SKM-1 (cell line): ENCODE results near the gene TIGD1.

Experiments used
- DNase-seq: peaks from one replicate; lab custom pipeline; 2025; ENCODE audit not compliant: unreplicated experiment; lab: John Stamatoyannopoulos, UW

Gene TIGD1

GRCh38 chr2:232550354-232551249 is at the start of gene TIGD1, which contains the start of gene EIF4E2:
TIGD1 (minus strand) TSS chr2:232550557; CDS start chr2:232549882, 675 bp downstream.
EIF4E2 (plus strand) TSS chr2:232550689; CDS start chr2:232550725, 36 bp downstream.
- peak; percentile 87 for DNase-seq

DNA sequence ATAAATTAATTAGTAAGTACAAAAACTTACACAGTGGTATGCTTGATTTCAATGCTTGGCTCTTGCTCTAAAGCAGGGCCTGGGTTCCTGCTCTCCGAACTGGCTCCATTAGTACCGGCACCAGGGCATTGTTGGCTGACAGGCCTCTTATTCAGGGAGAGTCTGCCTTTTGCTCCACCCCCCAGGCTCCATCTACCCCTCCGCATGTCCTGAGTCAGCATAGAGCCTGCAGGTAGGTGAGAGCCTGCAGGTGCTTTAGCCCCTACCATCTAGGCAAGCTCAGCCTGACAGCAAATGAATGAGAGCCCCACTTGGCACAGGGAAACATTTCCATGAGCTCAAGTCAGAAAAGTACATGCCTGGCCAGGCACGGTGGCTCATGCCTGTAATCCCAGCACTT is 47.9 kb upstream of the TIGD1 start:
- no peak for DNase-seq

- no peak for DNase-seq
Measured at GRCh38 chr2:232597362-232598079, 47.2 kb upstream of the TIGD1 start.

DNA sequence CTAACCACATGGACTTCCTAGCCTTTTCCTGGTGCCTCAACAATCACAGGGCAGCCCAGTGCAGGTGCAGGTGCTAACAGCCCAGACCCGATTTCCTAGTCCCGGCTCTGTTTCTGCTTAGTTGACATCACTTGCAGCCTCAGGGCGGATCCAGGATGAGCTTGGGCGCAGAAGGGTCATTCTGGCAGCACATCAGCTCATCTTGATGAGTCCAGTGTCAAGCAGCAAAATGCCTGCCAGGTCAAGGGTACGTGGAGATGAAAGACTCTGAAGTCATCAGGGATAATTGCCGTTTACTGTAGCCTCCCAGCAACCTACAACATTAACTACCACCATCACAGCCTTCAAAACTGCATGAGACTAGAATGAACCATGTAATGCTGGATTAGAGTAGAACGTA is 43.6 kb upstream of the TIGD1 start:
- no peak for DNase-seq

DNA sequence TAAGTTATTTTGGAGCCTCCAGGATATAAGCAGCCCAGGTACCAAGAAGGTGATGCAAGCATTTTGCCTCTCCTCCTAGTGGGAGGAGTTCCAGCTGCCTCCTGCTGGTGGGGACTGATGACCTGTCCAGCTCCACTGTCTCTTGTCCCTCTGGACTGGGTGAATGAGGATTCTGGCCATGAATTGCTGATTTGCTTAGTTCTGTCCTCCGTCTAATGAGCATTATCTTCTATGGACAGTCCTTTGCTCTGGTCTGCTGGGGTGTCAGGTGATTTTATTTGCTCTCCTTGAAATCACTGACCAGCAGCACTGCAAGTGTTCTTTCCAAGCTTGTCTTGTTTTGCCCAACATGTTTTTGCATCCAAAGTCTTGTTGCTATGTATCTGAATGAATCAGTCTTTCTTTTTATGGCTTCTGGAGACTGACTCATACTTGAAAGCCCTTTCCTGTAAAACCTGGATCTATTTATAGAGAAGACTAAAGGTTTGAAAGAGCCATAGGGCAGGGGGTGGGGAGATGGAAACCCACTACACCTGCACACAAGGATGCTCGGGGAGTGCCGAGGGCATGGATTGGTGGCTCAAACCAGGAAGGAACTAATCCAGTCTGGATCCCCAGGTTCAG is 42.5 kb upstream of the TIGD1 start:
- DNase-seq, result no peak

- no peak for DNase-seq
Measured at GRCh38 chr2:232588680-232589585, 38.6 kb upstream of the TIGD1 start.

DNA sequence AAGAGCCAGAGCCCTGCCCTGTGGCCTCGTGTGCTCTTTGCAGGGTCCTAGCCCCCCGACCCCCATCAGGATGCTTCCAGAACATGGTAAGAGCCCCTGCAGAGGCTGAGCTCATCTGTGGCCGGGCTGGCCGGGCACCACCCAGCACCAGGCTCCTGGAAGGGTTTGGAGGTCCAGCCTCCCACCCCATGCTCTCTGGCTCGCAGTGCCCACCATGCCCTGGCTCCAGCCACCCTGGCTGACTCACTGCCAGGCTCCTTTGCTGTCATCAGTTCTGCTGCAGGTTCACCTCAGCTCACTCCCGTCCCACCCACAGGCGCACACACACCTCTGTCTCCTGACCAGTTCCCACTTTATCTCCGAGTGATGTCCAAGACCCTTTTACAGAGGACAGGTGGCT is 37.7 kb upstream of the TIGD1 start:
- no peak for DNase-seq

- no peak for DNase-seq
Measured at GRCh38 chr2:232587512-232587911, 37.2 kb upstream of the TIGD1 start.

DNA sequence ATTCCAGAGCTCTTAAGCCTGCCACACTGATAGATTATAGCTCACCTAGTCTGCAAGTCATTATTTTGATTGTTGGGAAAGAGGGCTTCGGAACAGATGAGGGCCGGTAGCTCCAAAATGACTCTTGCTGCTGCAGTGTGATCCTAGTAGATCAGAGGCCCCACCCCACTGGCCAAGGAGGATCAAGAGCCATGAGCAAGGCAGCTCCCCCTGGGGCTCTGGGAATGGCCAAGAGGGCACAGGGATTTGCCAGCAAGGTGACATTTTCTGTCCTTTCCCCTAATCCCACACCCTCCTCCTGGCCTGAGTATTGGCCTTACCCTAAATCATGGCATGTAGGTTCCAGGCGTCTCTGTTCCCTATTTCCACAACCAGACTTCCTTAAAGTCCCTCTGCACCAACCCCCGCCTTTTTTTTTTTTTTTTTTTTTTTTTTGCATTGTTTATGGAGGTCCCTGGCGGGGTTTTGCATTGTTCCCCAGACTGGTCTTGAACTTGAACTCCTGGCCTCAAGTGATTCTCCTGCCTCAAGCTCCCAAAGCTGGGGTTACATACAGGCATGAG is 36.7 kb upstream of the TIGD1 start:
- no peak for DNase-seq

DNA sequence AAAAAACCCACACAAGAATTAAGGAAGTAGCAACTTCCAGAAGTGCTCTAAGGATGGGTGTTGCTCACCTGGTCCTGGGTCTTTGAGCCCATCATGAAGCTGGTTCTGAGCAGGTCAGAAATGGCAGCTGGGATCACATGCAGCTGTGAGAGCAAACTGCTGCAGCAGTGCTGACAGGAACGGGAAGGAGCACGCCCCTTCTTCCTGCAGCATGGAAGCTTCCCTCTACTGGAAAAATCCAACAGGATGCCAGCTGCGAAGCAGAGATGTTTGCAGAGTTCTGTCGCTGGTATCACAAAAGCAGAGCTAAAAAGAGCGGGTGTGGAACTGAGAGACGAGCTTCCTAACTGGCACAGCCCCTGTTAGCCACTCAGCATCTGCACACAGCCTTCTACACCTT is 33.9 kb upstream of the TIGD1 start:
- DNase-seq, result no peak

GRCh38 chr2:232581725-232582124 is 31.4 kb upstream of the TIGD1 start:
- DNase-seq, result no peak

DNA sequence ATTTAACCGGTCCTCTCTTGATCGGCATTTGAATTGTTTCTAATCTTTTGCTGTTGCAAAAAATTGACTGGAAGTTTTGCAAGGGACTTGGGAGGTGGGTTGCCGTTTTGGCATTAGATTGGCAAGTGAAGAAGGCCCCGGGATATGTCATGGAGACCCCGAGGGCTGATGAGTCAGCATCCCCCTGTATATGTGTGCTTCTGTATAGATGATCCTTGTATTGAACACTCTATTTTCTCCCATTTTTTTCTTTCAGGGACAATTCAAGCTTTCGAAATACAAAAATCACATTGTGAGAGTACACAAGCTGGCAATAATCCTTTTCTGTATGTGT is 30.3 kb upstream of the TIGD1 start:
- no peak for DNase-seq

DNA sequence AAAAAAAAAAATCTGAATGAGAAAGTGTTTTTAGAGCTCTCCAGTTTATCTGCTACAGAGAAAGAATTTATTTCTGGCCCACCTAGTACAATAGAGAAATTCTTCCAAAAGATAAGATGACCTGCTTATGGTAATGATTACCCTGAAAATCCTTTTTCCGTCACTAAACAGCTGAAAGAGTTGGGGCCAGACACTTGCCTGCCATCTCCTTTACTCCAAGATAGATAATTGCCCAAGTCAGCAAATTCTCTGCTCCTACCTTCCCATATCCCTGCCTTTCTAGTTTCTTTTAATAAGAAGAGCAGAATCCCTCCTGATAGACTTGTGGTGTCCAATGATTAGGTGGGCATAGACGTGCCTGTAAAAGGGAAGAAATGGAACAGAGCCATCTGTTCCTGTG is 28.3 kb upstream of the TIGD1 start:
- DNase-seq, result no peak

DNA sequence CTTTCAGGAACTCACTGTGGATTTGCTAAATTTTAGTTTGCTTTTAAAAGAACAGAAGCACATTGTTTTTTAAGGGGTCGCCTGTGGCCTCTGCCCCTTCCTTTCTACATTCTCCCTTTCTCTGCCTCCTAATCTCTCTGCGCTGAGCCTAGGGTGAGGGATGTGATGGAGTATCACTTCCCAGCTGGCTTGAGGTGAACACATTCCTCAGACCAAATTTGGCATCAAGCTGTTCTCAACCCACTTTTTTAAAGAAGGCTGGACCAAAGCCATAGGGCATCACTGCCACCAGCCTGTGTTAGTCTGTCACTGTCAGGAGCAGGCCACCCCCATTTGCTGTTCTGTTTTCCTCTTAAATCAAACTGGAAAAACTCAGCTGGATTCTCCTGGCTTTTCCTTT is 27.5 kb upstream of the TIGD1 start:
- no peak for DNase-seq

GRCh38 chr2:232576995-232577394 is 26.6 kb upstream of the TIGD1 start:
- DNase-seq, result no peak

DNA sequence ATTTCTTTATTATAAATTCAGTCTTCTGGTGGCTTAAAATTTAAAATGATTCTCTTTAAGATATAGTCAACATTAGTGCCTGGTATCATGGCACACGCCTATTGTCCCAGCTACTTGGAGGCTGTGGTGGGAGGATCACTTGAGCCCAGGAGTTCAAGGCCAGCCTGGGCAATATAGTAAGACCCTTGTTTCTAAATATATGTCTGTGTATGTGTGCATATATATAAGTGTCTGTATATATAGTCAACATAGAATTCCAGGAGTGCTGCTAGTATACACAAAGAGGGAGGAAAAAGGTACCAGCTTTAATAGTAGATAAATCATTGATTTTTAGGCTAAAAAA is 25.0 kb upstream of the TIGD1 start:
- no peak for DNase-seq

DNA sequence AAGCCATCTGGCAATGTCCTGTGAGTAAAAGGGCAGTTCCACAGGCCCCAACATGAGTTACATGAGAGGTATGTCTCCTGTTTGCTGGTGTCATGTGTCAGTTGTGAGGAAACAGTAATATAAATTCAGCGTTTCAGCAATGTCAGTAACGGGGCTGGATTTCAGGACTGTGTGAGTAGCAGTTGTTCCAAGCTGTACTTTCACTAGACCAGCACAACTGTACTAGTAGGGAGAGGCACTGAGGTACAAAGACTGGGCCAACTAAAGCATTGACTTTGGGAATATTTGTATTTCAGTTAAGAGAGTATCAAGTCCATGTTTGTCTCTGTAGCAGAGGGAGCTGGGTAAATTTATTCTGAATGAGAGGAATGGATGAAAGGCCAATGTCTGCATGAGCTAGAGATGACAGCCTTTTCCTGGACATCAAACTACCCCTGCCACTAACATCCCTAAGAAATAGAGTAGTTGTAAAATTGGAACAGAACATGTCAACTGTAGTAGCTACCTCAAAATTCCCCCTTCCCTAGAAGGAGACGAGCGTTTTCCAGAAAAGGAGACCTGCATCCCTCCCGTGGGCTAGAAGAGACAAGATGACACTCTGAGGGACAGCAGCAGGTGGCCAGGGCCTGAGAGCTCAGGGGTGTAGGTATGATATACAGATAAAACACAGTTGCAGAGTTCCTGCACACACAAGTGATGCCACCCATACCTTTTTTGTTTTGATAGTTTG is 24.5 kb upstream of the TIGD1 start:
- no peak for DNase-seq

GRCh38 chr2:232573771-232574435 is 23.5 kb upstream of the TIGD1 start:
- DNase-seq, result no peak

- no peak for DNase-seq
Measured at GRCh38 chr2:232573042-232573441, 22.7 kb upstream of the TIGD1 start.
